Sigmoid colon (tissue), 4 donors: Measurements from ENCODE around the gene OR2L2.

Source experiments
- POLR2A ChIP-seq, 2 donors: fragments of 450-650 bp; IDR thresholded peaks; one replicate each; pipeline ENCODE4 v1.6.1; 2016; ENCODE audit warnings: antibody characterized with exemption in 2 of 2, mild to moderate bottlenecking in 2 of 2, moderate library complexity in 2 of 2
- POLR2AphosphoS5 ChIP-seq, 4 donors: sonication (generic); formaldehyde crosslinking; IDR thresholded peaks; one replicate each; pipeline ENCODE4 v1.6.1; 2017; ENCODE audit warnings: antibody characterized with exemption in 4 of 4
- TF ChIP-seq, protein P1 (sequence below), 4 experiments: fragments of 450-650 bp in 3 of 4; fragments of 200-600 bp in 1 of 4; IDR thresholded peaks; one replicate each; pipeline ENCODE4 v1.5.1; 2016 to 2019; ENCODE audit warnings: antibody characterized with exemption in 4 of 4, mild to moderate bottlenecking in 3 of 4, moderate library complexity in 2 of 4

DNA sequence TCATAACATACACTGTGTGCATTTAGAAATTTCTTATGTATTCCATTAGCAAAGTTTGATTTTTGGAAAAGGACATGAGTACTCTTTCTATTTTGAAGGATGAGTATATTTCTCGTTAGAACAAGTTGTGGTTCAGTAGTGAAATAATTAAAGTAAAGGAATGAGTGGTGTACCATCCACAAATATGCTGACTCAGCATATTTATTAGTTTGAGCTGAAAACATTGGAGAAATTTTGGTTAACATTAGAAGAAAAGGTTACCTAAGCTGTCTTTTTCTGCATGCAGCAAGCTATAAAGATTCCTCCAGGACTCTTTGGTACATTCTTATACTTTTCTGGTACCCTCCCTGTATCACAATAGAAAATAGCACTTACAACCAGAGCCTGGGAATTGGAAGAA lies 22.1 kb upstream of the OR2L2 start:
- TF ChIP-seq, protein P1, sequence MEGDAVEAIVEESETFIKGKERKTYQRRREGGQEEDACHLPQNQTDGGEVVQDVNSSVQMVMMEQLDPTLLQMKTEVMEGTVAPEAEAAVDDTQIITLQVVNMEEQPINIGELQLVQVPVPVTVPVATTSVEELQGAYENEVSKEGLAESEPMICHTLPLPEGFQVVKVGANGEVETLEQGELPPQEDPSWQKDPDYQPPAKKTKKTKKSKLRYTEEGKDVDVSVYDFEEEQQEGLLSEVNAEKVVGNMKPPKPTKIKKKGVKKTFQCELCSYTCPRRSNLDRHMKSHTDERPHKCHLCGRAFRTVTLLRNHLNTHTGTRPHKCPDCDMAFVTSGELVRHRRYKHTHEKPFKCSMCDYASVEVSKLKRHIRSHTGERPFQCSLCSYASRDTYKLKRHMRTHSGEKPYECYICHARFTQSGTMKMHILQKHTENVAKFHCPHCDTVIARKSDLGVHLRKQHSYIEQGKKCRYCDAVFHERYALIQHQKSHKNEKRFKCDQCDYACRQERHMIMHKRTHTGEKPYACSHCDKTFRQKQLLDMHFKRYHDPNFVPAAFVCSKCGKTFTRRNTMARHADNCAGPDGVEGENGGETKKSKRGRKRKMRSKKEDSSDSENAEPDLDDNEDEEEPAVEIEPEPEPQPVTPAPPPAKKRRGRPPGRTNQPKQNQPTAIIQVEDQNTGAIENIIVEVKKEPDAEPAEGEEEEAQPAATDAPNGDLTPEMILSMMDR (IDR thresholded peaks at IDR 0.05), result no peak
- TF ChIP-seq POLR2AphosphoS5 (IDR thresholded peaks at IDR 0.05) (no peak), POLR2A (IDR thresholded peaks at IDR 0.05) (no peak)
